ENCODE results near the gene ADD2. TPM values are rescaled to one million over a fixed set of nuclear protein-coding genes. Genes with fewer than 3 reads are reported as not detected.

Gene ADD2
- total RNA-seq, 2 donors from 2014 or later = 14.8 to 53.0 TPM

GRCh38 chr2:70748002-70748784 is 19.8 kb downstream of the ADD2 start:
- H3K27me3 Mint-ChIP-seq (ENCODE audit: insufficient read depth) = peaks cover 19% of the 10 kb centered on the region
- no peaks in the 10 kb centered on the region for H3K36me3 Mint-ChIP-seq (ENCODE audit: low read depth)
- Histone ChIP-seq H3K27me3 (ENCODE audit: control insufficient read depth, insufficient read depth, low read length, poor library complexity, severe bottlenecking) (peaks cover 6% of the 10 kb centered on the region), H3K4me3 (ENCODE audit: low read length) (no peak overlapping the region), H3K4me1 (ENCODE audit: control insufficient read depth, insufficient read depth, low read length) (no peaks in the 10 kb centered on the region), H3K27ac (ENCODE audit: low read depth, low read length) (no peak overlapping the region), H3K9ac (ENCODE audit: extremely low read depth, low read length, poor library complexity, severe bottlenecking) (no peak overlapping the region), H3K9me3 (ENCODE audit: control insufficient read depth, low read length) (no peaks in the 10 kb centered on the region), H3K36me3 (ENCODE audit: control insufficient read depth, insufficient read depth, low read length) (no peaks in the 10 kb centered on the region)
- no peaks in the 10 kb centered on the region for H3K9me3 Mint-ChIP-seq
- no peak overlapping the region for H3K4me3 Mint-ChIP-seq
- no peak overlapping the region for H3K27ac Mint-ChIP-seq
- peaks cover 13% of the 10 kb centered on the region for H3K4me1 Mint-ChIP-seq
- DNase-seq = no peak
- TF ChIP-seq CTCF (conservative IDR thresholded peaks at IDR 0.05) = peak; percentile 70
- WGBS, 2 experiments (ENCODE audit: insufficient coverage in 1 of 2, insufficient read length in 1 of 2) = 50 to 53% methylated on average over 1 of the region's 1 CpG

- Mint-ChIP-seq H3K9me3 (no peaks in the 10 kb centered on the region), H3K27ac (no peak overlapping the region), H3K36me3 (ENCODE audit: low read depth) (no peaks in the 10 kb centered on the region), H3K27me3 (ENCODE audit: insufficient read depth) (peaks cover 19% of the 10 kb centered on the region), H3K4me1 (peaks cover 13% of the 10 kb centered on the region), H3K4me3 (no peak overlapping the region)
- no peaks in the 10 kb centered on the region for H3K36me3 ChIP-seq (ENCODE audit: control insufficient read depth, insufficient read depth, low read length)
- H3K4me1 ChIP-seq (ENCODE audit: control insufficient read depth, insufficient read depth, low read length) = no peaks in the 10 kb centered on the region
- DNase-seq = no peak
- 92 to 93% methylated on average over 3 of the region's 3 CpGs for WGBS, 2 experiments (ENCODE audit: insufficient coverage in 1 of 2, insufficient read length in 1 of 2)
- H3K9me3 ChIP-seq (ENCODE audit: control insufficient read depth, low read length) = no peaks in the 10 kb centered on the region
- no peak overlapping the region for H3K9ac ChIP-seq (ENCODE audit: extremely low read depth, low read length, poor library complexity, severe bottlenecking)
- no peak overlapping the region for H3K27ac ChIP-seq (ENCODE audit: low read depth, low read length)
- no peak overlapping the region for H3K4me3 ChIP-seq (ENCODE audit: low read length)
- H3K27me3 ChIP-seq (ENCODE audit: control insufficient read depth, insufficient read depth, low read length, poor library complexity, severe bottlenecking) = no peaks in the 10 kb centered on the region
- TF ChIP-seq CTCF (conservative IDR thresholded peaks at IDR 0.05) = no peak
Observed at GRCh38 chr2:70747284-70747683, 20.7 kb downstream of the ADD2 start.

- H3K4me1 ChIP-seq (ENCODE audit: control insufficient read depth, insufficient read depth, low read length) = no peaks in the 10 kb centered on the region
- peaks cover 11% of the 10 kb centered on the region for H3K4me1 Mint-ChIP-seq
- TF ChIP-seq CTCF (conservative IDR thresholded peaks at IDR 0.05) = no peak
- no peak overlapping the region for H3K9ac ChIP-seq (ENCODE audit: extremely low read depth, low read length, poor library complexity, severe bottlenecking)
- peak overlapping the region; percentile 75 for H3K27ac ChIP-seq (ENCODE audit: low read depth, low read length)
- H3K4me3 Mint-ChIP-seq = no peak overlapping the region
- no peaks in the 10 kb centered on the region for H3K27me3 ChIP-seq (ENCODE audit: control insufficient read depth, insufficient read depth, low read length, poor library complexity, severe bottlenecking)
- no peak overlapping the region for H3K27ac Mint-ChIP-seq
- H3K27me3 Mint-ChIP-seq (ENCODE audit: insufficient read depth) = peaks cover 12% of the 10 kb centered on the region
- no peaks in the 10 kb centered on the region for H3K9me3 ChIP-seq (ENCODE audit: control insufficient read depth, low read length)
- no peaks in the 10 kb centered on the region for H3K36me3 Mint-ChIP-seq (ENCODE audit: low read depth)
- DNase-seq = no peak
- H3K4me3 ChIP-seq (ENCODE audit: low read length) = no peak overlapping the region
- H3K36me3 ChIP-seq (ENCODE audit: control insufficient read depth, insufficient read depth, low read length) = no peaks in the 10 kb centered on the region
- 22 to 88% methylated on average over 1 to 5 of the region's 5 CpGs for WGBS, 2 experiments (ENCODE audit: insufficient coverage in 1 of 2, insufficient read length in 1 of 2)
- H3K9me3 Mint-ChIP-seq = no peaks in the 10 kb centered on the region
Observed at GRCh38 chr2:70746094-70746974, 21.7 kb downstream of the ADD2 start.
